CD4-positive, alpha-beta T cell treated with Interleukin-4 for 4 hours (primary cell): ENCODE measurements around the gene ZNHIT2.
"Not testable (repeated sequence)": the region's sequence is repeated elsewhere in the genome, so short reads cannot be mapped to it uniquely, and the experiment has no call there.

Source experiments
- DNase-seq: peaks from one replicate; pipeline ENCODE4 v3.0.0-alpha.2; 2020

Gene ZNHIT2

GRCh38 chr11:65117206-65118096 is at the start of gene ZNHIT2:
Gene ZNHIT2, minus strand, starts transcription at chr11:65117701. Its CDS starts 48 bp downstream, at chr11:65117653.
- DNase-seq: peak; percentile 100

- no peak for DNase-seq
Observed at GRCh38 chr11:65166893-65167292, 49.4 kb upstream of the ZNHIT2 start.

GRCh38 chr11:65165410-65166317 is 48.2 kb upstream of the ZNHIT2 start:
- DNase-seq: no peak

GRCh38 chr11:65163684-65164083 is 46.2 kb upstream of the ZNHIT2 start:
- no peak for DNase-seq

- DNase-seq: no peak
Observed at GRCh38 chr11:65160643-65161042, 43.1 kb upstream of the ZNHIT2 start.

- no peak for DNase-seq
Observed at GRCh38 chr11:65159012-65159411, 41.5 kb upstream of the ZNHIT2 start.

- no peak for DNase-seq
Observed at GRCh38 chr11:65157336-65157735, 39.8 kb upstream of the ZNHIT2 start.

GRCh38 chr11:65156926-65157325 is 39.4 kb upstream of the ZNHIT2 start:
- no peak for DNase-seq

- no peak for DNase-seq
Observed at GRCh38 chr11:65156256-65156655, 38.8 kb upstream of the ZNHIT2 start.

GRCh38 chr11:65152122-65152521 is 34.6 kb upstream of the ZNHIT2 start:
- no peak for DNase-seq

- DNase-seq: no peak
Observed at GRCh38 chr11:65151331-65151899, 33.9 kb upstream of the ZNHIT2 start.

- DNase-seq: peak; percentile 26
Observed at GRCh38 chr11:65150509-65151299, 33.2 kb upstream of the ZNHIT2 start.

GRCh38 chr11:65150131-65150508 is 32.6 kb upstream of the ZNHIT2 start:
- DNase-seq: not testable (repeated sequence)

GRCh38 chr11:65148657-65149056 is 31.2 kb upstream of the ZNHIT2 start:
- DNase-seq: no peak

GRCh38 chr11:65147352-65148075 is 30.0 kb upstream of the ZNHIT2 start:
- DNase-seq: no peak

GRCh38 chr11:65141896-65142494 is 24.5 kb upstream of the ZNHIT2 start:
- no peak for DNase-seq

- DNase-seq: no peak
Observed at GRCh38 chr11:65136515-65137096, 19.1 kb upstream of the ZNHIT2 start.

- no peak for DNase-seq
Observed at GRCh38 chr11:65135633-65136145, 18.2 kb upstream of the ZNHIT2 start.

- DNase-seq: peak; percentile 95
Observed at GRCh38 chr11:65134952-65135632, 17.6 kb upstream of the ZNHIT2 start.
